ENCODE measurements around the gene GJC1.
"Not testable (repeated sequence)": the region's sequence is repeated elsewhere in the genome, so short reads cannot be mapped to it uniquely, and the experiment has no call there.

Gene GJC1

DNA sequence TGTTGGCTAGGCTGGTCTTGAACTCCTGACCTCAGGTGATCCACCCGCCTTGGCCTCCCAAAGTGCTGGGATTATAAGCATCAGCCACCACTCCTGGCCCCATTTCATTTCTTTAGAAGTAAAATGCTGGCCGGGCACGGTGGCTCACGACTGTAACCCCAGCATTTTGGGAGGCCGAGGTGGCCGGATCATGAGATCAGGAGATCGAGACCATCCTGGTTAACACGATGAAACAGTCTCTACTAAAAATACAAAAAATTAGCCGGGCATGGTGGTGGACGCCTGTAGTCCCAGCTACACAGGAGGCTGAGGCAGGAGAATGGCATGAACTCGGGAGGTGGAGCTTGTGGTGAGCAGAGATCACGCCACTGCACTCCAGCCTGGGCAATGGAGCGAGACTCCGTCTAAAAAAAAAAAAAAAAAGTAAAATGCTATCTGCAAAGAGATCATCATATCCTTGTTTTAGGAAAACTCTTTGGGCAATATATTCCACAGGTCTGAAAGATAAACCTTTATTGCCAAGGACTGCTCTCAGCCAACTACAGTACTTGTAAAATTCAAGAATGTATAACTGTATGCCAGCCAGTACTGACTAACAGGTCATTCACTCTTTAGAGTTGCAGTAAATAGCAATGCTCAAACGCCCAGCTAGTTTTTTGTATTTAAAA is 3.8 kb downstream of the GJC1 start:
- Histone ChIP-seq H3K79me2 (ENCODE audit: insufficient read depth, low read length) (peaks cover 81% of the 10 kb centered on the region), H2AFZ (ENCODE audit: low read depth, low read length) (no peak overlapping the region), H4K20me1 (ENCODE audit: insufficient read depth, low read length) (peaks cover 4% of the 10 kb centered on the region; the same call in 1 of the 2 replicates), H3K9me3 (ENCODE audit: insufficient read depth, low read length, severe bottlenecking) (no peaks in the 10 kb centered on the region), H3K4me1 (ENCODE audit: insufficient read depth, low read length) (peaks cover 28% of the 10 kb centered on the region), H3K27me3 (ENCODE audit: insufficient read depth, low read length, poor library complexity) (peaks cover 21% of the 10 kb centered on the region), H3K4me2 (ENCODE audit: insufficient read depth, low read length) (no peak overlapping the region), H3K36me3 (ENCODE audit: insufficient read depth, low read length) (no peaks in the 10 kb centered on the region), H3K27ac (ENCODE audit: low read length) (no peak overlapping the region), H3K4me3 (ENCODE audit: low read depth in 1 of 2, low read length in 2 of 2) (no peak overlapping the region), H3K9ac (ENCODE audit: low read depth, low read length) (no peak overlapping the region)
- DNase-seq, result no peak
- ATAC-seq (ENCODE audit: insufficient read depth, low read depth), result no peak
- TF ChIP-seq, protein P1, sequence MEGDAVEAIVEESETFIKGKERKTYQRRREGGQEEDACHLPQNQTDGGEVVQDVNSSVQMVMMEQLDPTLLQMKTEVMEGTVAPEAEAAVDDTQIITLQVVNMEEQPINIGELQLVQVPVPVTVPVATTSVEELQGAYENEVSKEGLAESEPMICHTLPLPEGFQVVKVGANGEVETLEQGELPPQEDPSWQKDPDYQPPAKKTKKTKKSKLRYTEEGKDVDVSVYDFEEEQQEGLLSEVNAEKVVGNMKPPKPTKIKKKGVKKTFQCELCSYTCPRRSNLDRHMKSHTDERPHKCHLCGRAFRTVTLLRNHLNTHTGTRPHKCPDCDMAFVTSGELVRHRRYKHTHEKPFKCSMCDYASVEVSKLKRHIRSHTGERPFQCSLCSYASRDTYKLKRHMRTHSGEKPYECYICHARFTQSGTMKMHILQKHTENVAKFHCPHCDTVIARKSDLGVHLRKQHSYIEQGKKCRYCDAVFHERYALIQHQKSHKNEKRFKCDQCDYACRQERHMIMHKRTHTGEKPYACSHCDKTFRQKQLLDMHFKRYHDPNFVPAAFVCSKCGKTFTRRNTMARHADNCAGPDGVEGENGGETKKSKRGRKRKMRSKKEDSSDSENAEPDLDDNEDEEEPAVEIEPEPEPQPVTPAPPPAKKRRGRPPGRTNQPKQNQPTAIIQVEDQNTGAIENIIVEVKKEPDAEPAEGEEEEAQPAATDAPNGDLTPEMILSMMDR (IDR thresholded peaks at IDR 0.05; ENCODE audit: borderline replicate concordance, extremely low read depth, low read length, poor library complexity, severe bottlenecking), result no peak
- TF ChIP-seq EZH2 (IDR thresholded peaks at IDR 0.05; ENCODE audit: borderline replicate concordance, low read depth, low read length, severe bottlenecking), result no peak

DNA sequence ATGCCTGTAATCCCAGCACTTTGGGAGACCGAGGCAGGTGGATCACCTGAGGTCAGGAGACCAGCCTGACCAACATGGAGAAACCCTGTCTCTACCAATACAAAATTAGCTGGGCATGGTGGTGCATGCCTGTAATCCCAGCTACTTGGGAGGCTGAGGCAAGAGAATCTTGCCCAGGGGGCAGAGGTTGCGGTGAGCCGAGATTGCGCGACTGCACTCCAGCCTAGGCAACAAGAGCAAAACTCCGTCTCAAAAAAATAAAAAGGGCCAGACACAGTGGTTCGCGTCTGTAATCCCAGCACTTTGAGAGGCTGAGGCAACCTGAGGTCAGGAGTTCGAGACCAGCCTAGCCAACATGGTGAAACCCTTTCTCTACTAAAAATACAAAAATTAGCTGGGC is 4.9 kb downstream of the GJC1 start:
- not testable (repeated sequence) for H2AFZ ChIP-seq (ENCODE audit: low read depth, low read length); ATAC-seq (ENCODE audit: insufficient read depth, low read depth); H3K27ac ChIP-seq (ENCODE audit: low read length); H3K9me3 ChIP-seq (ENCODE audit: insufficient read depth, low read length, severe bottlenecking); H3K36me3 ChIP-seq (ENCODE audit: insufficient read depth, low read length); DNase-seq; H4K20me1 ChIP-seq (ENCODE audit: insufficient read depth, low read length); H3K4me3 ChIP-seq (ENCODE audit: low read depth in 1 of 2, low read length in 2 of 2); H3K4me2 ChIP-seq (ENCODE audit: insufficient read depth, low read length); H3K9ac ChIP-seq (ENCODE audit: low read depth, low read length)
- Histone ChIP-seq H3K27me3 (ENCODE audit: insufficient read depth, low read length, poor library complexity) (peaks cover 15% of the 10 kb centered on the region), H3K79me2 (ENCODE audit: insufficient read depth, low read length) (peaks cover 91% of the 10 kb centered on the region), H3K4me1 (ENCODE audit: insufficient read depth, low read length) (peaks cover 22% of the 10 kb centered on the region)

DNA sequence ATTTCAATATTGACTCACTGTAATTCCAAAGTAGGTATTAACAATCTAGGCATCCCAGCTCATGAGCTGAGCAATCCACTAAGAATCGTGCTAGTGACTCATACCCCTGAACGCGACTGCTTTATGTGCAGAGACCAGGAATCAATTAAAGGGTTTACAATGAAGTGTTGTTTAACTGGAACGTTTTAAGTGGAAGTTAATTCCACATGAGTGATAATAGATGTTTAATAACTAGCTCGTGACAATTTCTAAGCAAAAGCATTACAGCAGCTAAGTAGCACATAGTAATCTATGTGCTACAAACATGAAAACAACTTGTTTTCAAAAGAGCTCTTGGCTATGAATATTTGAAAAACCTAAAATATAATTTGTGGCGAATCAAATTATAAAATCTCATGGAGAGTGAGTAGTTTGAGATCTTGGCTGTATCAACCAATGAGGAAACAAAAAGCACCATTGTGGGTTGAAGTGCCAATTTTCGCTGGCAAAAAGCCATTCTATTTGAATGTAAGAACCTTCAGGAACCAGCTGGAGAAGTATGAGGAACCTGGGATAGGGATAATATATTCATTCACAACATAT is 9.4 kb downstream of the GJC1 start:
- Histone ChIP-seq H3K27ac (ENCODE audit: low read length) (no peak overlapping the region), H3K4me2 (ENCODE audit: insufficient read depth, low read length) (no peak overlapping the region), H2AFZ (ENCODE audit: low read depth, low read length) (no peak overlapping the region), H3K9me3 (ENCODE audit: insufficient read depth, low read length, severe bottlenecking) (no peaks in the 10 kb centered on the region), H3K27me3 (ENCODE audit: insufficient read depth, low read length, poor library complexity) (no peaks in the 10 kb centered on the region), H4K20me1 (ENCODE audit: insufficient read depth, low read length) (peaks cover 6% of the 10 kb centered on the region; the same call in 1 of the 2 replicates), H3K9ac (ENCODE audit: low read depth, low read length) (no peak overlapping the region), H3K79me2 (ENCODE audit: insufficient read depth, low read length) (peaks cover 88% of the 10 kb centered on the region), H3K4me3 (ENCODE audit: low read depth in 1 of 2, low read length in 2 of 2) (no peak overlapping the region), H3K4me1 (ENCODE audit: insufficient read depth, low read length) (no peaks in the 10 kb centered on the region), H3K36me3 (ENCODE audit: insufficient read depth, low read length) (no peaks in the 10 kb centered on the region; the same call in 1 of the 2 replicates)
- no peak for TF ChIP-seq EZH2 (IDR thresholded peaks at IDR 0.05; ENCODE audit: borderline replicate concordance, low read depth, low read length, severe bottlenecking)
- TF ChIP-seq, protein P1 (IDR thresholded peaks at IDR 0.05; ENCODE audit: borderline replicate concordance, extremely low read depth, low read length, poor library complexity, severe bottlenecking), result no peak
- no peak for DNase-seq
- no peak for ATAC-seq (ENCODE audit: insufficient read depth, low read depth)

DNA sequence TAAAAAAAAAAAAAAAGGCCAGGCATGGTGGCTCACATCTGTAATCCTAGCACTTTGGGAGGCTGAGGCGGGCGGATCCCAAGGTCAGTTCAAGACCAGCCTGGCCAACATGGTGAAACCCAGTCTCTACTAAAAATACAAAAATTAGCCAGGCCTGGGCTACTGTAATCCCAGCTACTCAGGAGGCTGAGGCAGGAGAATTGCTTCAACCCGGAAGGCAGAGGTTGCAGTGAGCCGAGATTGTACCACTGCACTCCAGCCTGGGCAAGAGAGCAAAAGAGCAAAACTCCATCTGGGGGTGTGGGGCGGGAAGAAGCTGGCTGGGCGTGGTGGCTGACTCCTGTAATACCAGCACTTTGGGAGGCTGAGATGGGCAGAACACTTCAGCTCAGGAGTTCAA is 11.6 kb downstream of the GJC1 start:
- not testable (repeated sequence) for H3K9me3 ChIP-seq (ENCODE audit: insufficient read depth, low read length, severe bottlenecking); H3K4me2 ChIP-seq (ENCODE audit: insufficient read depth, low read length); H3K4me3 ChIP-seq (ENCODE audit: low read depth in 1 of 2, low read length in 2 of 2); DNase-seq; ATAC-seq (ENCODE audit: insufficient read depth, low read depth); H3K4me1 ChIP-seq (ENCODE audit: insufficient read depth, low read length); H4K20me1 ChIP-seq (ENCODE audit: insufficient read depth, low read length); H3K27me3 ChIP-seq (ENCODE audit: insufficient read depth, low read length, poor library complexity); H3K36me3 ChIP-seq (ENCODE audit: insufficient read depth, low read length); H2AFZ ChIP-seq (ENCODE audit: low read depth, low read length); H3K27ac ChIP-seq (ENCODE audit: low read length); H3K9ac ChIP-seq (ENCODE audit: low read depth, low read length)
- H3K79me2 ChIP-seq (ENCODE audit: insufficient read depth, low read length), result peaks cover 87% of the 10 kb centered on the region

Data from DND-41 (cell line).